HepG2 (cell line): ENCODE measurements around the gene PLB1. TPM values are rescaled to one million over a fixed set of nuclear protein-coding genes. Genes with fewer than 3 reads are reported as not detected.

Experiments
- AHDC1 ChIP-seq: sonication (generic); formaldehyde crosslinking; IDR thresholded peaks from 2 replicates; pipeline ENCODE4 v1.5.1; 2020; ENCODE audit warnings: mild to moderate bottlenecking, missing genetic modification reagents, borderline replicate concordance
- ATF5 ChIP-seq: sonication (generic); formaldehyde crosslinking; IDR thresholded peaks from 2 replicates; pipeline ENCODE4 v1.4.0; 2020; ENCODE audit warnings: mild to moderate bottlenecking, low read depth, missing genetic modification reagents
- HMG20B ChIP-seq: conservative IDR thresholded peaks from 2 replicates; pipeline ENCODE4 v1.6.1; 2016; ENCODE audit warnings: missing genetic modification reagents, missing compliant biosample characterization
- HNRNPL ChIP-seq: fragments of 200-400 bp; formaldehyde crosslinking; IDR thresholded peaks from 2 replicates; pipeline ENCODE4 v1.6.1; 2017; ENCODE audit warnings: mild to moderate bottlenecking, low read depth, low read length
- MZF1 ChIP-seq: sonication (generic); formaldehyde crosslinking; IDR thresholded peaks from 2 replicates; pipeline ENCODE4 v1.8.1; 2023; ENCODE audit warnings: mild to moderate bottlenecking, missing genetic modification reagents, borderline replicate concordance
- NFE2 ChIP-seq: sonication (generic); formaldehyde crosslinking; IDR thresholded peaks from 2 replicates; pipeline ENCODE4 v1.4.0; 2020; ENCODE audit warnings: missing genetic modification reagents
- PAXIP1 ChIP-seq: sonication (generic); formaldehyde crosslinking; conservative IDR thresholded peaks from 2 replicates; pipeline ENCODE4 v1.4.0; 2020; ENCODE audit warnings: mild to moderate bottlenecking, missing genetic modification reagents, moderate library complexity
- POLR2G ChIP-seq: fragments of 200-400 bp; formaldehyde crosslinking; IDR thresholded peaks from 2 replicates; pipeline ENCODE4 v1.6.1; 2018; ENCODE audit warnings: mild to moderate bottlenecking, low read depth, low read length, moderate library complexity
- THAP7 ChIP-seq: sonication (generic); formaldehyde crosslinking; IDR thresholded peaks from 2 replicates; pipeline ENCODE4 v1.8.1; 2023; ENCODE audit warnings: mild to moderate bottlenecking, missing genetic modification reagents
- ZBTB25 ChIP-seq: IDR thresholded peaks from 2 replicates; pipeline ENCODE4 v1.6.1; 2018; ENCODE audit warnings: missing genetic modification reagents
- ZNF224 ChIP-seq: sonication (generic); formaldehyde crosslinking; IDR thresholded peaks from 2 replicates; pipeline ENCODE4 v1.5.0; 2020; ENCODE audit warnings: mild to moderate bottlenecking, missing genetic modification reagents
- ZNF24 ChIP-seq: fragments of 450-650 bp; IDR thresholded peaks from 2 replicates; pipeline ENCODE4 v1.6.1; 2017; ENCODE audit warnings: antibody characterized with exemption, mild to moderate bottlenecking
- ZNF557 ChIP-seq: sonication (generic); formaldehyde crosslinking; IDR thresholded peaks from 2 replicates; pipeline ENCODE4 v1.4.0; 2020; ENCODE audit warnings: missing genetic modification reagents
- ZSCAN21 ChIP-seq: sonication (generic); formaldehyde crosslinking; IDR thresholded peaks from 2 replicates; pipeline ENCODE4 v1.8.0; 2022; ENCODE audit warnings: mild to moderate bottlenecking, missing genetic modification reagents, moderate library complexity, borderline replicate concordance
- ZSCAN9 ChIP-seq: IDR thresholded peaks from 2 replicates; pipeline ENCODE4 v1.6.1; 2016; ENCODE audit warnings: borderline replicate concordance
- polyA plus RNA-seq, 8 experiments: library from polyadenylated mRNA; depleted of rRNA in 3 of 8; stranded (reverse) in 7 of 8; unstranded in 1 of 8; fragments of >200 nt; fragmentation: Illumina TruSeq in 4 of 8; extraction: Trizol in 4 of 8; gene quantifications; 2 replicates each; pipeline versions ENCODE4 v1.2.1 to v1.2.3, GENCODE V29; 2011 to 2016; ENCODE audit warnings: low read depth in 4 of 8, missing spikeins in 1 of 8, mixed read lengths in 1 of 8; ENCODE audit not compliant: insufficient read depth in 1 of 8
- total RNA-seq, 5 experiments: library from RNA; depleted of rRNA; stranded (reverse); fragments of >200 nt; fragmentation: Illumina TruSeq; extraction: Trizol; gene quantifications; 2 replicates each; pipeline ENCODE4 v1.2.3, GENCODE V29; 2016; ENCODE audit warnings: low read depth in 1 of 5

Gene PLB1
- total and polyA plus RNA-seq, 2 of the 13 experiments (the other 11 are each of a cell fraction or from before 2014, with no cell fraction given): 0.20 to 1.8 TPM

- TF ChIP-seq PAXIP1 (no peak), ZSCAN9 (CRISPR knock-in tag) (peak; percentile 86; the same call in 1 of the 2 replicates), ZSCAN21 (CRISPR knock-in tag) (peak; percentile 54; the same call in 1 of the 2 replicates), AHDC1 (CRISPR knock-in tag) (no peak), HMG20B (CRISPR knock-in tag) (no peak), THAP7 (CRISPR knock-in tag) (no peak), NFE2 (CRISPR knock-in tag) (no peak), ZNF224 (no peak), ATF5 (CRISPR knock-in tag) (no peak), MZF1 (no peak), POLR2G (no peak), ZBTB25 (CRISPR knock-in tag) (peak; percentile 30; the same call in 1 of the 2 replicates), HNRNPL (no peak), ZNF557 (CRISPR knock-in tag) (no peak), ZNF24 (no peak)
Observed at GRCh38 chr2:28566521-28567041, 70.7 kb downstream of the PLB1 start (continued).
